HG03066 (cell line): ENCODE results near the gene GNAL.

ENCODE experiments used
- ATAC-seq: cut with Tn5 transposase; IDR thresholded peaks from one replicate; pipeline ENCODE4 v1.9.1; 2021; ENCODE audit warnings: low read depth; ENCODE audit not compliant: unreplicated experiment

GNAL gene

DNA sequence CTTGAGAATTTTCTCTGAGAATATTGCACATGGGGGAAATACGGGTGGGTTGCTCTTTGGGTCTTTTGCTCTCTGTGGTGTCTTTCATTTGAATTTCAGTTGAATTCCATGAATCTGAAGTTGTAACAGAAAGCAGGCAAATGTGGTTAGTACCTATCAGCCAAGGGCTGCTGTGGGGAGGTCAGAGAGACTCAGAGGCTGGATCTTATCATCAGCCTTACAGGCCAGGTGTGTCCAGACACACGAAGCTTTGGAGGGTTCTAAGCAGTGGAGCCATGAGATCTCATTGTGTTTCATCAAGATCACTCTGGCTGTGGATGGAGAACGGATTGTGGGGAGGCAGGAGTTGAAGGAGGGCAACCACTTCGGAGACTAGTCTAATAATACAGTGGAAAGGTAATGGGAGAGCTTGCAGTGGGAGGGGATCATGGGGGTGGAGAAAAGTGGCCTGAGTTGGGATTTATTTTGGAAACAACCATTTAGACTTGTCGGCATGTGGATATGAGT, 68.1 kb downstream of the GNAL start:
- ATAC-seq = no peak

DNA sequence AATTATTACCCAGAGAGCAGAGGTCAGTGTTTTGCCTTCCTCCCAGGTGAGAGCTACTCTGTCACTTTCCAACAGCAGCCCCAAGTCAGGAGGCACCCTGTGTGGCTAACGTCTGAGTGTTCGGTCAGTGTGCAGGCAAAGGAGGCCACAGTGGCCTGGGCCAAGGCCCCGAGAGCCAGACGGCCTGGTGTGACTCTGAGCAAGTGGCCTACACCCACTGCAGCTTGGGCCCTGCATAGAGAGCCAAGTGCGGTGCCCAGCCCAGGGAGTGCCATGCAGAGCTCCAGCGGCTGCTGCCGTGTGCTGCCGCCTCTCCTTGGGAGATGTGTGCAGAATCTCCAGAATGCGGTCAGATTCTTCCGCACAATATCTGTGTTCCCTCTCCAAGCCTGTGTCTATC, 70.4 kb downstream of the GNAL start:
- no peak for ATAC-seq

DNA sequence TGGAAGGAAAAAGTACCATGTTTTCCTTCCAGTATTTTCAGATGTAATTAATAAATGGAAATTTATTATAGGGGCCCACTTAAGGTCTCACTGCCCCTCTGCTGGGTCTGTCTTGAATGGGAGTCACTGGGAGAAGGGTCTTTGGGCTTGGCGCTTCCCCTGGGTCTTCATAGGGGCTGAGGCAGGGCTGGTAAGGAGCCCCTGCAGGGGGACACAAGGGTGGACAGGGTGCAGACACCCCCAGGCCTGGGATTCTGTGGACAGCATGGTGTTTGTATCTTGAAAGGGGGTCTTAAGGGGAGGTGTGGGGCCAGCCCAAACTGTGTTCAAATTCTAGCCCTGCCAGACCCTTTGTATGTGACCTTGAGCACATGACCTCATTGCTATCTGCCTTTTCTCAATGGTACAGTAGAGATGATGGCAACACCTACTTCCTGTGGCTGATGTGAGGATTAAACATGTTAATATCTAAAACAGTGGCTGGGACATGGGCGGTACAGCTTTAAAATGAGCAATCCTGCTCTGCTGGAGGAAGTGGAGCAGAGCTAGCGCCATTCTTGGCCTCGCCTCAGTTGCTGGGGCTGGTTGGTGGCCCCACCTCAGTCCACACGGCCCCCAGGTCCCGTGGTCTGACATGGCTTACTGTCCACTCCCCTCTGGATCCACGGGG, 71.6 kb downstream of the GNAL start:
- no peak for ATAC-seq

DNA sequence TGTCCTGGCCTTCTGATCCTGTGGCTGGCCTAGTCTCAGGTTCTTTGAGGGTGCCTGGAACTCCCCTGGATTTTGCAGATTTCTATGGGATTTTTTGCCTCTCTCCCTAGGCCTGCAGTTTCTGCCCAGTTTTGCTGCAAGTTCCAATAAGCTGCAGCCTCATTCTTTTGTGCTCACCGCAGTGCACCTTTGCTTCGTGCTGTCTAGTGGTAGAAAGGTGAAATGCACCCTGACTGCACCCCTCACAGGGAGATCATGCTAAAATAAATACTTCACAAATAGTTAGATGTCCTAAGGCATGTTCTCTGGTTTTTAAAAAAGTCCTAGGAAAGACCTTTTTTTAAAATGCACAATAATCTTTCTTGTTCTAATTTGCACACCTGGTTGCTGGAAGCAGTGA, 72.5 kb downstream of the GNAL start:
- ATAC-seq = no peak

DNA sequence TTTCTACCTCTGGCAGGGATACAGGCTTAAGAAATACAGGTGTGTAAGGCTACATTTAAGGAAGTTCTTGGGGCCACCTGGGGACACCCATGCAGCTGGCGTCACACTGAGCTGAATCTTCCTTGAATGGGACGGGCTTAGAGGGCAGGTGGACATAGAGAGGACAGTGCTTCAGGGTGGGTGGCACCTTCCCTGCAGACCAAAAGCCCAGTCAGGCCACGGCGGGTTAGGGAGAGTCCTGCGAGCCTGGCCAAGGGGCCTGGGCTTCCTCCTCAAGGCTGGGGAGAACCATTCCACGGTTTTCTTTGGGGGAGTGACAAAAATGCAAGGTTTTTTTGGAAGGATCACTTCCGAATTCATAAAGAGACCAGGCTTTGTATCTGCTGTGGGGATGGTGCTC, 73.4 kb downstream of the GNAL start:
- ATAC-seq = no peak

DNA sequence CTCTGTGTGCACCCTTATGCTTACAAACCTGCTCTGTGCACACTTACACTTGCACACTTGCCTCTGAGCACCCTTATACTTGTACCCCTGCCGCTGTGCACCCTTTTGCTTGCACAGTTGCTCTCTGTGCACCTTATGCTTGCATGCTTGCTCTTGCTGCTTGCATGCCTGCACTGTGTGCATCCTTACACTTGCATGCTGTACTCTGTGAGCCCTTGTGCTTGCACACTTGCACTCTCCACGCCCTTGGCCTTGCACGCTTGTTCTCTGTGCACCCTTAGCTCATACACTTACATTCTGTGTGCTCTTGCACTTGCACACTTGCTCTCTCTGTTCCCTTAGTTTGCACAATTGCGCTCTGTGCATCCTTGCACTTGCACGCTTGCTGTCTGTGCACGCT, 78.3 kb downstream of the GNAL start:
- ATAC-seq = no peak

DNA sequence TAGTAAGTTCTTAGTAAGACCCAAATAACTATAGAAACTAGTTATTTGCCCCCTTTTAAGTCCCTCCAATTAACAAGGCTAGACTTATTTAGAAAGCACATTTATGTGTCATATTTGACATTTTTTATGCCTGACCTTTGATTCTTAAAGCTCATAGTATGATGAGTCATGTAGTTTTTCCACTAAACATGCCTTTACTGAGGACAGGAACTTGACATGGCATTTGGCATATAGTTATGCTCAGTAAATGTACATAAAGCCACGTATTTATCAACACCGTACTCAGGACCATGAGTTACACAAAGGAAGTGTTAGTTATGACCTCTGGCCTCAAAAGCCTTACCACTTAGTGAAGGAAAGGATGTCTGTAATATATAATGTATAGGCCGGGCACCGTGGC, 78.9 kb downstream of the GNAL start:
- ATAC-seq = no peak

DNA sequence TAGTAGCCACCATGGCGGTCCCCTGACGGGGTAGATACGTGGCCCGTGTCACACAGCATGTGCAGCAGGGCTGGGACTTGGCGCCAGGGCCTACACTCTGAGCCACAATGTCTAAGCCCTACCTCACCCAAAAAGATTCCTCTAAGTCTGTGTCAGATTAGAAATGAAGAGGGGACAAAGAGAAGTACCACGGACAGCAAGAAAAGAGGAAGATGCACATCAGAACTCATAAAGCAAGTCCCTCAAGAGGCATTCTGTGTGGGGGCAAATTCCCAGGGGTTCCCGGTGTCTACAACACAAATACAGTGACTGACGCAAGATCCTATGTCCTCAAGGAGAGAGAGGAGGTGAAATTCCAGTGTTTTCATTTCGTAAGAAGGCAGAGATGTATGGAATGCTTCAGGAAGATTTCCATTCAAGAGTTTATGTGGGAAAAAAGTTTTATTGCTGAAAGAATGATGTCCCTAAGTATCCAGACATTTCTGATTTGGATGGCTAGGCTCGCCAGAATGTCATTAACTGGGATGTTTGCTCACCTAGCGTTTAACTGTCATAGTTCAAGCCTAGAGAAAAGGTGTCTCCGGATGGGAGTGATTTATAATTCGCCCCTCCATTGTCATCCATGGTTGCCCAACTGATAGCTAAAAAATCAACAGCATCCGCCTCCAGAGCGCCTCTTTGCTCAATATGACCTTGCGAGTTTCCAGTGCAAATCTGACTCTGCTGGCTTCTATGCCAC, 86.5 kb downstream of the GNAL start:
- no peak for ATAC-seq

DNA sequence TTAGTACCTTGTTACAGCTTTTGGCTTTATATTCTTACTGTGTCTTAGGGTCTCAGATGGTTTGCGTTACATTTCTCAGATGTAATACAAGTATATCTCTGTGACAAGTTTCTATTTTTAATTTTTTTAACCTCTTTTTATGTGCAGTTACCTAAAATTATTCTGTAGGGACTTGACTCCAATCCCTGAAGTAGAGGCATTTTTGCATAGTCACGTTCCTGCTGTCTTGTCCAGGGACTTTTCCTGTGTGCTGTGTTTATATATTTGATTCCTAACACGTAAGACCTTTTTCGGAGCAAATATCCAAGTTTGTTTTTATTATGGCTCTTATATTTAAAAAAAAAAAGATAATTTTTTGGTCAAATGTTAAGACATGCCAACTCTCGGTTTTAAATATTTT, 91.0 kb downstream of the GNAL start:
- ATAC-seq = no peak

DNA sequence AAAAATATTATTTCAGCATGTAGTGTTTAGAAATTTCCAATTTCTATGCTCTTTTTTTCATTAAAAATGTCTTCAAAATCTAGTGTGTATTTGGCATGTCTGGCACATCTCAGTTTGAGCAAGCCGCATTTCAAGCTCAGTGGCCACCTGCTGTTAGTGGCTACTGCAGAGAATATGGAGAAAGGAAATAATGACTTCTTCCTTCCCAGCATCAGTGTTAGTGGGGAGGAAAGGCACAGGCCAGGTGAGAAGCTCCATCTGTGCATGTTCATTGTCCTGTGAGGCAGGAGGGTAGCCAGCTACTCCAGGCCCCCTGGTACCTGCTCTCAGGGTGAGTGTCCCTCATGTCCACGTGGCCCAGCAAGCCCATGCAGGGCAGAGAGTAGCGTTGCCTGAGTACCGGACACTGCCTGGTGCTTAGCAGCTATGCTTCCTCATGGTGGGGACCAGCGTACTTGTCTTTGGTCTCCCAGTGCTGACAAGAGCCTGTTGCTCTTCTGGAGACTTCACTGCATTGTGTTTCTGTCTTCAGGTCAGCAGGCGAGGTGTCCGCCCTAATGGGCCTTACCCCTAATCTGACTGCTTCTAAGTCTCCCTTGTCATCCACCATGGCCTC, 94.8 kb downstream of the GNAL start:
- no peak for ATAC-seq

DNA sequence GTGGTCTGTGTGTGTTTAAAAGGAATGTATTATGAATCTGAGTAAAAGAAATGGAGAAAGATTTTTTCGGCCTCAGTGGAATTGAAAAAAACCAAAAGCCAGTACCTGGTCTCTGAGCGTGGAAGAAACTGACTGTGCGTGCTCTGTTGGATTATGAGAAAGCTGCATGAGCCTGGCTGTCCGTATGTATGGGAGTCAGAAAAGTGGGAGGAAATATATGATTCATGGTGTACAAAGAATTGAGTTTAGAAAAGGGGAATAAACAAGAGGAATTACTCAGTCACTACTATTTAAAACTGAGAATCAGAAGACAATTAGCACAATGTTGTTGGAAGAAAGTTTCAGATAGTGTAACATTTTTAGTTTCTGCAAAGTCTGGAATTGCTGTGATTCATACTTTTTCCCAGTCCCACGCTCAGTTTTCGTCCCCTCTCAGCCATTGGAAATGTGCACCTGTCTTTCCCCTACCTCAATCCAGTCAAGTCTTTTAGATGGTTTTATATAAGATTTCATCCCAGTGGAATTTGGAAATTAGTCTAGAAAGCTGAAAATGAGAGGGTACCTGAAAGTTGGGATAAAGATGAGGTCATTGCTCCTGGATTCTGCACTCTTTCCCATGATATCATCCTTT, 95.7 kb downstream of the GNAL start:
- ATAC-seq = no peak

DNA sequence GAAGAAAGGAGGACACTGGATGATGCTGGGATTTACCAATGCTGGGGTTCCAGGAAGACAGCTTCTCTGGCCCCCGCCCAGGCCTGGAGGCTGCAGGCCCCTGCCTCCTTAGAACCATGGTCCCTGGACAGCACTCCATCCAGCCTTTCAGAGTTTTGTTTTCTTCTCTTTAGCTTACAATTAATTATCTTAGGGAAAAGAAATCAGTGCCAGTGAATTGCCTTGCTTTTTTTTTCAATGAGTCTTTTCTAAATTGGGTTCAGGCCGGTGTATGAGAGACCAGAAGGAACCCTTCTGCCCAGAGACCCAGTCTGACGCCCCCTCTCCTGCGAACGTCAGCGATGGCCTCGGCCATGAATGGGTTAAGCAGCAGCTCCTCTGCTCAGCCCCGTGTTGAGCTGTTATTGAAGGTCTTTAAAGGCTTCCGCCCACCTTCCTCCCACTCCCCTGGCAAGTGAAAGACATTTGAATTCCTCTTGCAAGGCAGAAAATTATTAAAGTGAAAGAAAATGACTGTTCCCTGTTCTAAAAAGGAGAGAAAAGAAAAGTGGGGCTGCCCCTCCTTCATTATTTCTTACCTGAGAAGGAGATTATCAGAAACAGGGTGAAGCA, 96.5 kb downstream of the GNAL start:
- no peak for ATAC-seq

DNA sequence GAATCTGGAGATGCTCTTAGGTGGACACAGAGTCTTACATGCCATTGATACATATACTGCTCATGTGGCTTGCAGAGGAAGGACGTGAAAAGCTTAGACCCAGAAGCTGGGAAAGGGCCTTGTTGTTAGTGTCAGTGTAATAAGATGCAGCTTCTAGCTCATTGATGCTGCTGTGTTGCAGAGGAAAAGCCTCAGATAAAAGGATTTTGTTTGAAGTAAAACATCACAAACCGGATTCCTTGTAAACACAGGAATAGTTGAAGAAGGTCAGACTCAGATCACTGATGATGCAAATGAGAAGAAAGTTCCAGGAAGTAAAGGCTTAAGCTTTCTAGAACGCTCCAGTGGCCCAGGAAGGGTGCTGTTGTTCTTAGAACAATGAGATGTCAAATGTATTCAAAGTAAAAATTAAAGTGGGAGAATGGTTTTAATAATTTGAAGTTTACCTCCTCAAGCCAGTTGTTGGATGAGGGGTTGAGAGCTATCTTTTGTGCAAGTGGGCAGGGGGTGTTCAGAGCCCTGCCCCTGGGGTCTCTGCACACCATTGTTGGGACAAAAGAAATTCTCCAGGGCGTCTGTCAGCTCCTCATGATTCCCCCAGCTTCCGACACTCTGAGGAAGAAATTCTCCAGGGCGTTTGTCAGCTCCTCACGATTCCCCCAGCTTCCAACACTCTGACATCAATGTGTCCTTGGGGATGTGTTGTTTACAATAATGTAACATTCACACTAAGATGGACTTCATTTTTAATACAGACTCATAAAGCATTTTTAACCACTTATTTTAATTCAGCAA, 100.8 kb downstream of the GNAL start:
- ATAC-seq = no peak

DNA sequence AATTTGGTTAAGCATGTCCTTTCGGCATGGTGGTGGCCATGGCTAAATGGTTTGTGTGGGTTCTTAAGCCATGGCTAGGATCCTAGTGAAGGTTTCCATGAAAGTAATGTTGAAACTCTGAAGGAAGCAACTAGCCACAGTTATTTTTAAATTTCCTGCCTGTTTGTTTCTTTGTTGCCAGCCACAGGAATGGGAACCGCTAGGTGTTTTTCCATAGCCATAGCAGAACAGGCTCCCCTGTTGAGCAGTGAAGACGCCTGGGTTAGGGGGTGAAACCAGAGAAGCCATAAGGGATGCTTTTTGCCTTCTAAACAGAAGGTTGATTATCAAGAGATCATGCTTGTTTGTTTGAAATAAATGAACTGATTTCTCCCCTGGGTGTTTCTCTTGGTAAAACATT, 102.1 kb downstream of the GNAL start:
- ATAC-seq = no peak

DNA sequence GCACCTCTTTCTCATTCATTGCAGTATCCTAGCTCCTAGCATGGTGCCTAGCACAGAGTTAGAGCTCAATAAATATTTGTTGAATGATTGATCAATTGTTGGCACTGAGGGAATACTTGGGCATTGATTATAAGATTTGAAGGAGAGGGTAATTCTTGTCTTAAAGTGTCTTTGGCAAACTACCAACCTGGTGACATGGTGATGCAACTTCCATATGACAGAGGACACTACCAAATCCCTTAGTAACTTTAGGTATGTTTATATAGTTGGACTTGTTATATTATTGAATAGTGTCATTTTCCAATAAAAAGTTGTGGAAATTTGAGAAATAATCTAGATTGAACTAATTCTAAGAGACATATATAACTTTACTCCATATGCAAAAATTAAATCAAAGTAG, 103.6 kb downstream of the GNAL start:
- ATAC-seq = no peak

DNA sequence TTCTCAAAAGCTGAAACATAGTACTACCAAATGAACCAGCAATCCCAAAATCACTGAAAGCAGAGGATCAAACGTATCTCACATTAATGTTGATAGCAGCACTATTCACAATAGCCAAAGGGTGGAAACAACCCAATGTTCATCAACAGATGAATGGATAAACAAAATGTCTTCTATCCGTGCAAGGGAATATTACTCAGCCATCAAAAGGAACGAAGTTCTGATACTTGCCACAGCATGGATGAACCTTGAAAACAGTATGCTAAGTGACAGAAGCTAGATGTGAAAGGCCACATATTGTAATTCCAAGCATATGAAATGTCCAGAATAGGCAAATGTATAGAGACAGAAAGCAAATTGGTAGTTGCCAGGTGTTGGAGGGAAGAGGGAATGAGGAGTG, 105.1 kb downstream of the GNAL start:
- no peak for ATAC-seq

DNA sequence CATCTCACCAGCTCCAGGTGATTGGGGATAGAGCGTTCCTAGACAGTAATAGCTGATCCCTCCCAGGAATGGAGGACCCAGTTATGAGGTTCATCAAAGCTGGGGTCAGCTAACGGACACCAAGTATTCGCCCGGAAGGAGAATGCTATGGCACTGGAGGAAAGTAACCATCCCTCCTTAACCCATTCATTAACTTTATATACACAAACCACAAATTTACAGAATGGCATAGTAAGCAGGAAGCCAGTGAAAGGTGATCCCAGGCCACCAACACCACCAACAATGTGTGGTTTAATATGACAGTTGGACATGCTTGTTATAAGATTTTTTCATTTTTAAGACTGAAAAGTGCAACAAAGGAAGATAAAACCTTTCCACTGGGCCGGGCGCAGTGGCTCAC, 106.9 kb downstream of the GNAL start:
- no peak for ATAC-seq

DNA sequence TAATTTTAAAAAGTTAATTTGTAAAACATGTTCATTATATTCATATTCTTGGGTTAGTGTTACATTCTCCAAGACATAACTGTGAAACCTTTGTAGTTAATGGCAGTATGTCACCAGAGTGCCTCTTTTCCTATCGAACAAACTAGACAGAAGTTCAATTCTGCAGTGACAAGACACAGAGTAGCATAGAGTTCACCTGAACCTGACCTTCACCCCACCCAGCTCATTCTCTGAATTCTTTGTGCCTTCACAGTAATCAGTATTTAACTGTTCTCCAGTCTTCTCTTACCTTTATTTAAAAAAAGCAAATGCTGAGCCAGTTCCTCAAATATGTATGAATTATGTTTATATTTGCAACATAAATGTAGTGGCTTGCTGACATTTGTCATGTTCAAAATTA, 109.2 kb downstream of the GNAL start:
- no peak for ATAC-seq

DNA sequence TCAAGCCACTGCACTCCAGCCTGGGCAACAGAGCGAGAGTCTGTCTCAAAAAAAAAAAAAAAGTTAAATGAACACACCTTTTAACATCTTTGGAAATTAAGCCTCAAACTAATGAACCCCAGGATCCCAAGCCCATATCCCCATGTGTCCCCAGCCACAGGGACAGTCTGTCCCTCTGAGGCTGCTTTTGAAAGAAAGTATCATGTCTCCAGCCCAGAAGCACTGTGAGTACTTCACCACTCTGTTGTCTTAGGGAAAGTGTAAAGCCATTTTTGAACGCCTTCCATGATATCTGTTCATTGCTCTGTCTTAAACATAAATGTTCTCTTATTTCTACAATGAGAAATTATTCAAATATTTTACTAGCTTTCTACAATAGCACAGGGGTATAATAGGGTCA, 110.0 kb downstream of the GNAL start:
- no peak for ATAC-seq
